Mesenchymal stem cell (in vitro differentiated cells and primary cell): Measurements from ENCODE around the gene CIAO1.

Source experiments
- DNase-seq: peaks from one replicate; pipeline ENCODE4 v3.0.0-alpha.2; 2013
- H2AFZ ChIP-seq: one replicate; pipeline ENCODE4 v1.6.1; 2013; ENCODE audit warnings: low read depth, mild to moderate bottlenecking, control low read depth, inconsistent platforms, low read length, moderate library complexity
- H2AK5ac ChIP-seq: 2 replicates; pipeline ENCODE4 v1.6.1; 2013; ENCODE audit warnings: low read length, moderate library complexity, mild to moderate bottlenecking, inconsistent platforms; ENCODE audit not compliant: severe bottlenecking
- H2BK120ac ChIP-seq: one replicate; pipeline ENCODE4 v1.6.1; 2013; ENCODE audit warnings: low read depth, mild to moderate bottlenecking, inconsistent platforms, low read length, moderate library complexity
- H2BK12ac ChIP-seq, 2 experiments: one replicate each; pipeline ENCODE4 v1.6.1; 2013; ENCODE audit warnings: inconsistent platforms in 2 of 2, low read length in 2 of 2, mild to moderate bottlenecking in 2 of 2, moderate library complexity in 2 of 2, control low read depth in 1 of 2
- H2BK15ac ChIP-seq: one replicate; pipeline ENCODE4 v1.6.1; 2013; ENCODE audit warnings: mild to moderate bottlenecking, low read depth, inconsistent platforms; ENCODE audit not compliant: poor library complexity, severe bottlenecking
- H2BK5ac ChIP-seq: 2 replicates; pipeline ENCODE4 v1.6.1; 2013; ENCODE audit warnings: low read depth, mild to moderate bottlenecking, low read length, control low read depth, inconsistent platforms; ENCODE audit not compliant: poor library complexity, severe bottlenecking
- H3K14ac ChIP-seq, 2 experiments: one replicate each; pipeline ENCODE4 v1.6.1; 2013; ENCODE audit warnings: inconsistent platforms in 2 of 2, low read length in 2 of 2, control low read depth in 1 of 2, mild to moderate bottlenecking in 1 of 2, moderate library complexity in 1 of 2
- H3K18ac ChIP-seq, 2 experiments: one replicate each; pipeline ENCODE4 v1.6.1; 2013; ENCODE audit warnings: inconsistent platforms in 2 of 2, low read length in 2 of 2, control low read depth in 1 of 2, low read depth in 1 of 2, mild to moderate bottlenecking in 1 of 2
- H3K23ac ChIP-seq, 2 experiments: one replicate each; pipeline ENCODE4 v1.6.1; 2013; ENCODE audit warnings: inconsistent platforms in 2 of 2, low read length in 2 of 2, mild to moderate bottlenecking in 2 of 2, moderate library complexity in 2 of 2, control low read depth in 1 of 2
- H3K27ac ChIP-seq: 2 replicates; pipeline ENCODE4 v1.5.1; 2013; ENCODE audit warnings: mild to moderate bottlenecking, moderate library complexity, low read length, control low read depth, inconsistent platforms; ENCODE audit not compliant: poor library complexity, severe bottlenecking
- H3K27me3 ChIP-seq, 2 experiments: 2 replicates each; pipeline versions ENCODE4 v1.6.1 to v1.7.0; 2013; ENCODE audit warnings: low read length in 2 of 2, mild to moderate bottlenecking in 2 of 2, moderate library complexity in 2 of 2, control low read depth in 1 of 2, inconsistent platforms in 1 of 2; ENCODE audit not compliant: control insufficient read depth in 1 of 2, insufficient read depth in 1 of 2
- H3K36me3 ChIP-seq, 2 experiments: 2 replicates each; pipeline versions ENCODE4 v1.6.1 to v1.7.0; 2013; ENCODE audit warnings: low read length in 2 of 2, control low read depth in 1 of 2, inconsistent platforms in 1 of 2, low read depth in 1 of 2, mild to moderate bottlenecking in 1 of 2; ENCODE audit not compliant: insufficient read depth in 2 of 2, control insufficient read depth in 1 of 2
- H3K4ac ChIP-seq, 2 experiments: one replicate each; pipeline ENCODE4 v1.6.1; 2013; ENCODE audit warnings: inconsistent platforms in 2 of 2, low read length in 2 of 2, mild to moderate bottlenecking in 2 of 2, moderate library complexity in 2 of 2, control low read depth in 1 of 2, low read depth in 1 of 2
- H3K4me1 ChIP-seq: 2 replicates; pipeline ENCODE4 v1.6.1; 2013; ENCODE audit warnings: low read depth, low read length, control low read depth; ENCODE audit not compliant: control insufficient read depth, insufficient read depth
- H3K4me2 ChIP-seq: 2 replicates; pipeline ENCODE4 v1.6.1; 2013; ENCODE audit warnings: low read length, mild to moderate bottlenecking, inconsistent platforms; ENCODE audit not compliant: poor library complexity, severe bottlenecking
- H3K4me3 ChIP-seq, 2 experiments: 2 replicates each; pipeline versions ENCODE4 v1.5.1 to v1.7.0; 2013; ENCODE audit warnings: low read length in 2 of 2, mild to moderate bottlenecking in 2 of 2, control low read depth in 1 of 2, low read depth in 1 of 2; ENCODE audit not compliant: insufficient read depth in 1 of 2
- H3K79me1 ChIP-seq: replicated peaks from 2 replicates; pipeline ENCODE4 v1.6.1; 2013; ENCODE audit warnings: mild to moderate bottlenecking, control low read depth, low read length, inconsistent platforms; ENCODE audit not compliant: poor library complexity, severe bottlenecking
- H3K9ac ChIP-seq: 2 replicates; pipeline ENCODE4 v1.7.0; 2013; ENCODE audit warnings: mild to moderate bottlenecking, low read length, moderate library complexity
- H3K9me3 ChIP-seq: 2 replicates; pipeline ENCODE4 v1.7.0; 2013; ENCODE audit warnings: mild to moderate bottlenecking, low read length; ENCODE audit not compliant: control insufficient read depth
- H4K8ac ChIP-seq: one replicate; pipeline ENCODE4 v1.6.1; 2013; ENCODE audit warnings: inconsistent platforms, mild to moderate bottlenecking, low read length, moderate library complexity
- H4K91ac ChIP-seq: one replicate; pipeline ENCODE4 v1.6.1; 2013; ENCODE audit warnings: mild to moderate bottlenecking, low read length, inconsistent platforms
- WGBS: methylation state at CpG from one replicate; pipeline ENCODE4 v1.1.7; 2013; ENCODE audit warnings: mixed read lengths; 5-methylcytosine and 5-hydroxymethylcytosine counted together

Gene CIAO1

GRCh38 chr2:96261328-96262003 is 4.6 kb upstream of the CIAO1 start:
- H3K18ac ChIP-seq = no peak overlapping the region

GRCh38 chr2:96262306-96262705 is 3.7 kb upstream of the CIAO1 start:
- Histone ChIP-seq H3K18ac (no peak overlapping the region), H2AK5ac (no peak overlapping the region), H3K23ac (no peak overlapping the region), H2BK5ac (no peak overlapping the region), H3K4me2 (no peak overlapping the region), H2BK120ac (no peak overlapping the region), H4K8ac (no peak overlapping the region), H3K14ac (no peak overlapping the region), H3K9me3 (no peaks in the 10 kb centered on the region), H2BK15ac (no peak overlapping the region), H3K4ac (no peak overlapping the region), H3K4me1 (peaks cover 39% of the 10 kb centered on the region), H3K79me1 (peaks cover 22% of the 10 kb centered on the region), H3K27ac (no peak overlapping the region), H3K9ac (peak overlapping the region; percentile 44), H3K4me3 (no peak overlapping the region), H4K91ac (no peak overlapping the region), H2AFZ (no peak overlapping the region), H2BK12ac (no peak overlapping the region), H3K36me3 (peaks cover 12 to 29% of the 10 kb centered on the region in 2 experiments), H3K27me3 (no peaks in the 10 kb centered on the region)
- DNase-seq = no peak
- 95% methylated on average over 2 of the region's 2 CpGs for WGBS

More at GRCh38 chr2:96261328-96262003, 4.6 kb upstream of the CIAO1 start:
- Histone ChIP-seq H4K8ac (no peak overlapping the region), H2BK12ac (peak overlapping the region; percentile 5 to 15), H3K27ac (peak overlapping the region; percentile 86), H3K9ac (peak overlapping the region; percentile 53), H2AFZ (no peak overlapping the region), H3K9me3 (no peaks in the 10 kb centered on the region), H3K4me2 (no peak overlapping the region), H3K23ac (no peak overlapping the region), H3K79me1 (peaks cover 24% of the 10 kb centered on the region), H3K27me3 (no peaks in the 10 kb centered on the region), H3K4me1 (peaks cover 36% of the 10 kb centered on the region), H2BK5ac (no peak overlapping the region), H4K91ac (no peak overlapping the region), H3K14ac (no peak overlapping the region), H2BK120ac (no peak overlapping the region), H3K4me3 (no peak overlapping the region), H3K4ac (peak overlapping the region in 1 of 2 experiments; percentile 62), H2AK5ac (peak overlapping the region; percentile 78), H3K36me3 (peaks cover 12 to 33% of the 10 kb centered on the region in 2 experiments), H2BK15ac (peak overlapping the region; percentile 17)
- WGBS = 97% methylated on average over 6 of the region's 6 CpGs
- DNase-seq = no peak

GRCh38 chr2:96264086-96264485 is 1.9 kb upstream of the CIAO1 start:
- no peak overlapping the region for H3K27ac ChIP-seq
- no peak overlapping the region for H3K4ac ChIP-seq
- H3K27me3 ChIP-seq = no peaks in the 10 kb centered on the region
- H3K4me2 ChIP-seq = peak overlapping the region; percentile 20
- no peak overlapping the region for H4K8ac ChIP-seq
- no peak overlapping the region for H2BK12ac ChIP-seq
- peaks cover 26 to 37% of the 10 kb centered on the region in 2 experiments for H3K36me3 ChIP-seq
- H3K79me1 ChIP-seq = peaks cover 27% of the 10 kb centered on the region
- H3K23ac ChIP-seq = no peak overlapping the region
- H2BK120ac ChIP-seq = no peak overlapping the region
- H3K4me3 ChIP-seq = peak overlapping the region in 1 of 2 experiments; percentile 100
- H3K4me1 ChIP-seq = peaks cover 32% of the 10 kb centered on the region
- H3K14ac ChIP-seq = no peak overlapping the region
- peak overlapping the region; percentile 93 for H3K9ac ChIP-seq
- 50% methylated on average over 4 of the region's 4 CpGs for WGBS
- no peak overlapping the region for H3K18ac ChIP-seq
- no peak overlapping the region for H2AK5ac ChIP-seq
- H2AFZ ChIP-seq = no peak overlapping the region
- no peak overlapping the region for H2BK5ac ChIP-seq
- no peak overlapping the region for H2BK15ac ChIP-seq
- no peak overlapping the region for H4K91ac ChIP-seq
- DNase-seq = peak; percentile 33
- H3K9me3 ChIP-seq = no peaks in the 10 kb centered on the region

- no peak overlapping the region for H3K4ac ChIP-seq
- WGBS = 27% methylated on average over 32 of the region's 33 CpGs
- no peaks in the 10 kb centered on the region for H3K27me3 ChIP-seq
- H4K8ac ChIP-seq = no peak overlapping the region
- no peak overlapping the region for H2BK15ac ChIP-seq
- no peak overlapping the region for H3K18ac ChIP-seq
- peak overlapping the region in 1 of 2 experiments; percentile 94 for H3K14ac ChIP-seq
- no peak overlapping the region for H2BK12ac ChIP-seq
- H3K79me1 ChIP-seq = peaks cover 26% of the 10 kb centered on the region
- H3K9ac ChIP-seq = peak overlapping the region; percentile 93
- H2BK5ac ChIP-seq = no peak overlapping the region
- H3K27ac ChIP-seq = no peak overlapping the region
- no peaks in the 10 kb centered on the region for H3K9me3 ChIP-seq
- H3K4me1 ChIP-seq = peaks cover 26% of the 10 kb centered on the region
- no peak overlapping the region for H4K91ac ChIP-seq
- H2AFZ ChIP-seq = peak overlapping the region; percentile 39
- peak overlapping the region; percentile 69 for H3K4me2 ChIP-seq
- H2AK5ac ChIP-seq = no peak overlapping the region
- peak overlapping the region in 1 of 2 experiments; percentile 19 for H3K23ac ChIP-seq
- no peak overlapping the region for H2BK120ac ChIP-seq
- H3K36me3 ChIP-seq = peaks cover 28 to 40% of the 10 kb centered on the region in 2 experiments
- peak overlapping the region; percentile 95 to 100 for H3K4me3 ChIP-seq
- peak; percentile 52 for DNase-seq
Observed at GRCh38 chr2:96264656-96265348, 1.2 kb upstream of the CIAO1 start.
